ENCODE measurements around the gene TPD52L1. TPM values are rescaled to one million over a fixed set of nuclear protein-coding genes. Genes with fewer than 3 reads are reported as not detected.
A peak's percentile ranks its signal among the peaks of the same experiment; 100 is the strongest.

Gene TPD52L1
- total and polyA plus RNA-seq, 8 donors: 21.2 to 51.6 (median 24.4) TPM

GRCh38 chr6:125188594-125189203 lies 35.1 kb downstream of the TPD52L1 start:
- no peak for TF ChIP-seq CTCF (IDR thresholded peaks at IDR 0.05)
- intact Hi-C loops (cut with DNase I): no loop called here
- no peak overlapping the region for H3K27ac ChIP-seq
- FAIRE-seq (no peak), DNase-seq (no peak), ATAC-seq (no peak)
- 34 to 42% methylated on average over 1 of the region's 1 CpG for WGBS, 2 donors
- H3K36me3 ChIP-seq: no peaks in the 10 kb centered on the region
- no peak overlapping the region for H3K4me3 ChIP-seq
- H3K27me3 ChIP-seq: no peaks in the 10 kb centered on the region
- peaks cover 0 to 14% (median 0%) of the 10 kb centered on the region in 3 donors for H3K4me1 ChIP-seq
- no peaks in the 10 kb centered on the region for H3K9me3 ChIP-seq

- TF ChIP-seq CTCF (IDR thresholded peaks at IDR 0.05): no peak
- FAIRE-seq (no peak), DNase-seq (no peak), ATAC-seq (peak in 3 of 4 donors; percentile 43 to 52 (median 49))
- whole genome bisulfite sequencing, 2 donors: 9 to 13% methylated on average over 1 of the region's 1 CpG
- Histone ChIP-seq H3K27me3 (no peaks in the 10 kb centered on the region), H3K36me3 (no peaks in the 10 kb centered on the region), H3K4me3 (no peak overlapping the region), H3K9me3 (no peaks in the 10 kb centered on the region), H3K27ac (no peak overlapping the region), H3K4me1 (peaks cover 0 to 14% (median 0%) of the 10 kb centered on the region in 3 donors)
- intact Hi-C loops (cut with DNase I): no loop called here
Measured at GRCh38 chr6:125189494-125189893, 35.9 kb downstream of the TPD52L1 start.

GRCh38 chr6:125190667-125191066 lies 37.1 kb downstream of the TPD52L1 start:
- DNase-seq (no peak), ATAC-seq (no peak), FAIRE-seq (no peak)
- H3K4me3 ChIP-seq: no peak overlapping the region
- H3K9me3 ChIP-seq: no peaks in the 10 kb centered on the region
- peaks cover 0 to 14% (median 7%) of the 10 kb centered on the region in 3 donors for H3K4me1 ChIP-seq
- no peak overlapping the region for H3K27ac ChIP-seq
- 95 to 99% methylated on average over 4 of the region's 4 CpGs for WGBS, 2 donors
- no peaks in the 10 kb centered on the region for H3K27me3 ChIP-seq
- H3K36me3 ChIP-seq: no peaks in the 10 kb centered on the region
- intact Hi-C loops (cut with DNase I): no loop called here
- TF ChIP-seq CTCF (IDR thresholded peaks at IDR 0.05): no peak

- DNase-seq (peak in 4 of 6 donors; percentile 50 to 75 (median 56)), ATAC-seq (peak; percentile 85 to 92 (median 92)), FAIRE-seq (no peak)
- Histone ChIP-seq H3K9me3 (no peaks in the 10 kb centered on the region), H3K36me3 (no peaks in the 10 kb centered on the region), H3K27me3 (no peaks in the 10 kb centered on the region), H3K27ac (no peak overlapping the region), H3K4me3 (no peak overlapping the region), H3K4me1 (peaks cover 5 to 24% (median 17%) of the 10 kb centered on the region in 3 donors)
- TF ChIP-seq CTCF (IDR thresholded peaks at IDR 0.05): peak; percentile 46 to 73 (median 60)
- 40 to 56% methylated on average over 5 of the region's 5 CpGs for WGBS, 2 donors
- intact Hi-C loops (cut with DNase I): no loop called here
Measured at GRCh38 chr6:125191916-125192609, 38.5 kb downstream of the TPD52L1 start.

GRCh38 chr6:125192610-125192930 lies 39.0 kb downstream of the TPD52L1 start:
- intact Hi-C loops (cut with DNase I): no loop called here

More at GRCh38 chr6:125192610-125192930, 39.0 kb downstream of the TPD52L1 start:
- ATAC-seq (no peak), FAIRE-seq (no peak), DNase-seq (no peak)
- Histone ChIP-seq H3K36me3 (no peaks in the 10 kb centered on the region), H3K4me1 (peaks cover 9 to 29% (median 22%) of the 10 kb centered on the region in 3 donors), H3K27me3 (no peaks in the 10 kb centered on the region), H3K9me3 (no peaks in the 10 kb centered on the region), H3K27ac (no peak overlapping the region), H3K4me3 (no peak overlapping the region)
- TF ChIP-seq CTCF (IDR thresholded peaks at IDR 0.05): peak in 1 of 4 donors; percentile 4
- WGBS, 2 donors: 95 to 96% methylated on average over 5 of the region's 5 CpGs

Measured in pancreas (tissue), 10 donors.